A673 (cell line): ENCODE measurements around the gene SYT8.

Experiments used
- EZH2 ChIP-seq: fragments of 200-600 bp; sonication (generic); IDR thresholded peaks from 2 replicates; pipeline ENCODE4 v1.6.1; 2017; ENCODE audit warnings: borderline replicate concordance, low read depth, mild to moderate bottlenecking, mixed read lengths, antibody characterized with exemption, low read length; ENCODE audit not compliant: poor library complexity, severe bottlenecking
- TF ChIP-seq, protein P1 (sequence below): fragments of 300-800, 200-600 bp; sonication (generic); conservative IDR thresholded peaks from 2 replicates; pipeline ENCODE4 v1.5.1; 2017; ENCODE audit warnings: low read depth, mild to moderate bottlenecking, antibody characterized with exemption, low read length, moderate library complexity, mixed read lengths

DNA sequence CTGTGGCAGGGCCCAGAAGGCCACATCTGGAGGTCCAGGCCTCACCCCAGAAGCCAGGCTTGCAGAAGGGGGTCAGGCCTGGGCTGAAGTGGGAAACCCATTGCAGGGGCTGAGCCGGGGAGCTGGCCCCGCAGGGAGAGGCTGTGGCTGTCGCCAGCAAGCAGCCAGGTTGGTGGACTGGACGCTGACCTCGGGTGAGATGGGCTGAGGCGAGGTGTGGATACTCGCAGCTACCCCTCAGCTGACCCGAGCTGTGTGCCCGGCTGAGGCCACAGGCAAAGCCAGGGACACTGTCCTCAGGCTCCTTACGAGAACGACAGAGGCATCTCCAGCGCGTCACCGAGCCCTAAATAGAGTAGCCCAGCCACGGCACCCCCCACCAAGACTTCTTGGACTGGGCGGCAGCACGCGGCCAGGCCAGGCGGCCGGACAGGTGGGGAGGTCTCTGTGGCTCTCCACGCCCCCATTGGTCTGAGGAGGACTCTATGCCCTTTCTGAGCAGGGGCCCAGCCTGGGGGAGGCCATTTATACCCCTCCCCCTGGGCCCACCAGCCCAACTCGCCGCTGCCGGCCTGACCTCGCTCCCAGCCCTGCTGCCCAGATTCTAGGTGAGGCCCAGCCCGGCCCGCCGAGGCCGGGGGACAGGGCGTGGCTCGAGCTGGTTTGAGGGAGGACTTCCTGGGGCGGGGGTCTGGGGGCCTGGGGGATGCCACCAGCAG is 3.8 kb downstream of the SYT8 start, which contains the start of gene TNNI2:
- TF ChIP-seq, protein P1, sequence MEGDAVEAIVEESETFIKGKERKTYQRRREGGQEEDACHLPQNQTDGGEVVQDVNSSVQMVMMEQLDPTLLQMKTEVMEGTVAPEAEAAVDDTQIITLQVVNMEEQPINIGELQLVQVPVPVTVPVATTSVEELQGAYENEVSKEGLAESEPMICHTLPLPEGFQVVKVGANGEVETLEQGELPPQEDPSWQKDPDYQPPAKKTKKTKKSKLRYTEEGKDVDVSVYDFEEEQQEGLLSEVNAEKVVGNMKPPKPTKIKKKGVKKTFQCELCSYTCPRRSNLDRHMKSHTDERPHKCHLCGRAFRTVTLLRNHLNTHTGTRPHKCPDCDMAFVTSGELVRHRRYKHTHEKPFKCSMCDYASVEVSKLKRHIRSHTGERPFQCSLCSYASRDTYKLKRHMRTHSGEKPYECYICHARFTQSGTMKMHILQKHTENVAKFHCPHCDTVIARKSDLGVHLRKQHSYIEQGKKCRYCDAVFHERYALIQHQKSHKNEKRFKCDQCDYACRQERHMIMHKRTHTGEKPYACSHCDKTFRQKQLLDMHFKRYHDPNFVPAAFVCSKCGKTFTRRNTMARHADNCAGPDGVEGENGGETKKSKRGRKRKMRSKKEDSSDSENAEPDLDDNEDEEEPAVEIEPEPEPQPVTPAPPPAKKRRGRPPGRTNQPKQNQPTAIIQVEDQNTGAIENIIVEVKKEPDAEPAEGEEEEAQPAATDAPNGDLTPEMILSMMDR, result no peak
- no peak for TF ChIP-seq EZH2
